Right lung (tissue), 5 donors: ENCODE data around the gene TMEM141. TPM values are rescaled to one million over a fixed set of nuclear protein-coding genes. Genes with fewer than 3 reads are reported as not detected.

Experiments
- DNase-seq, 2 donors: peaks; one replicate each; pipeline ENCODE4 v3.0.0-alpha.2; 2013
- polyA plus RNA-seq, 5 donors: library from polyadenylated mRNA; unstranded; fragments of 120-200 nt; gene quantifications; one replicate each; pipeline versions ENCODE4 v1.2.1 to v1.2.3, GENCODE V29; 2013; ENCODE audit warnings: inconsistent platforms in 1 of 5, low replicate concordance in 1 of 5; ENCODE audit not compliant: insufficient read length in 5 of 5, insufficient read depth in 1 of 5

Gene TMEM141
- polyA plus RNA-seq, 5 donors: 42.6 to 74.3 (median 54.0) TPM

DNA sequence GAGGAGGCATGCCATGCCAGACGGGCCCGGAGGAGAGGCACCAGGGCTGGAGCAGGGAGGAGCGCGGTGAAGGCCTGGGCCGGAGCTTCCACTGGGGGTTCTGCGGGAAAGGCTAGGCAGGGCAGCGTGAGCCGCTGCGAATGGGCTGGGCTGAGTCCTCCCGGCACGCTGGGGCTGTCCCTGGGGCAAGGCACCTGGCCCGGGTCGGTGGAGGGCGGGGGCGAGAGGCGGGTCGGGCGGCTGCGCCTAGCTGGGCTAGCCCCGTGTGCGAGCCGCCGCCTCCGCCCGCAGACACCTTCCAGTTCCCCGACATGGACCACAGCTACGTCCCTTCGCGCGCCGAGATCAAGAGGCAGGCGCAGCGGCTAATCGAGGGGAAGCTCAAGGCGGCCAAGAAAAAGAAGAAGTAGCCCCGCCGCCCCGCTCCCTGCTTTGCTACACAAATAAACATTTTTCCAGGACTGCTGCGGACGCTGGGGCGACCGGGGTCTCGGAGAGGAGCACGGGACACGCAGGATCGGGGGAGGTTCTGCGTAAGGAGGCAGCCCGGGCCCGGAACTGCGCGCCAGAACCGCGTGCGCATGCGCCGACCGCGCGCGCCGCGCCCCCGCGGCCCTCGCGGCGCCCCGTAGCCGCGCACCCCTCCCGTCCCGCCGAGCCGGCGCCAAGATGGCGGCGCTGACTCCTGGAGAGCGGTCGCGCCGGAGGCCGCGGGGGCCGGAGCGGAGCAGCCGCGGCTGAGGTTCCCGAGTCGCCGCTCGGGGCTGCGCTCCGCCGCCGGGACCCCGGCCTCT lies 16.3 kb downstream of the TMEM141 start, which contains the start of gene RABL6:
Gene RABL6, plus strand, starts transcription at position 668 of the 794 bp plus-strand sequence. CDS start 249 bp downstream, outside the sequence.
- peak; percentile 82 to 83 for DNase-seq

DNA sequence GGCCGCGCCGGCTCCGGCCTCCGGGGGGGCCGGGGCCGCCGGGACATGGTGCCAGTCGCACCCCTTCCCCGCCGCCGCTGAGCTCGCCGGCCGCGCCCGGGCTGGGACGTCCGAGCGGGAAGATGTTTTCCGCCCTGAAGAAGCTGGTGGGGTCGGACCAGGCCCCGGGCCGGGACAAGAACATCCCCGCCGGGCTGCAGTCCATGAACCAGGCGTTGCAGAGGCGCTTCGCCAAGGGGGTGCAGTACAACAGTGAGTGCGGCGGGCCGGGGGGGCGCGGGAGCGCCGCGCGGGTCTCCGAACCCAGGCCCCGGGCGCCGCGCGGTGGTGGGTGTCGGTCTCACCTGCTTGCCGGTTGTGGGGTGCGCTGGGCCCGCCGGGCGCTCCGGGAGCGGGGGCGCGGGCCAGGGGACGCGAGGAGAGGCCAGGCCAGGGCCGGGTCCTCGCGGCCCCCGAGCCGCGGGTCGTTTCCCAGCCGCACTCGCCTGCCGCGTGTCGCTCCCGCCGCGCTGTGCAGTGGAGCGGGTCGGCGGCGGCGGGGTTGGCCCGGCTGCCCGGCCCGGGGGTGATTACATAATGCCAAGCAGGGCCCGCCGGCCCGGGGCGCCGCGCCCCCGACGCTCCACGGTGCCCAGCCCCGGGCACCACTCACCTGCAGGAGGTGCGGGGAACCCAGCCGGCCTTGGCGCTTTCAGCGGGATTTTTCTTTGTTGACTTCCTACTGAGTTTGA lies 17.1 kb downstream of the TMEM141 start:
- DNase-seq: no peak

DNA sequence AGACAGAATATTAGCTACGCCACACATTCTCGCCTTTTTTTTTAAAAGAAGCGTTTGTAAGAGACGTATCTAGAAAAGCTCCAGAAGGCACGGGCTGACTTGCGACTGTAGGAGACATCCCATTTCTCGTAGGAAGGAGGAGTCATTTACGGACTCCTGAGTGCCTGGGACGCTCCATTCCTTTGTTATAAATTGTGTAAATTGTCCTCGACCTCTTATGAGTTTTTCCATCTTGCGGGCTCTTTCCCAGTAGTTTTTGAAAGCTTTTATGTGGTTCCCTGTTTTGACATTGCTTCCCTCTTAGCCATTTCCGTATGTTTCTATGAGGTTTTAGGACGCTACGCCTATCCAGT lies 17.6 kb downstream of the TMEM141 start:
- DNase-seq: no peak

DNA sequence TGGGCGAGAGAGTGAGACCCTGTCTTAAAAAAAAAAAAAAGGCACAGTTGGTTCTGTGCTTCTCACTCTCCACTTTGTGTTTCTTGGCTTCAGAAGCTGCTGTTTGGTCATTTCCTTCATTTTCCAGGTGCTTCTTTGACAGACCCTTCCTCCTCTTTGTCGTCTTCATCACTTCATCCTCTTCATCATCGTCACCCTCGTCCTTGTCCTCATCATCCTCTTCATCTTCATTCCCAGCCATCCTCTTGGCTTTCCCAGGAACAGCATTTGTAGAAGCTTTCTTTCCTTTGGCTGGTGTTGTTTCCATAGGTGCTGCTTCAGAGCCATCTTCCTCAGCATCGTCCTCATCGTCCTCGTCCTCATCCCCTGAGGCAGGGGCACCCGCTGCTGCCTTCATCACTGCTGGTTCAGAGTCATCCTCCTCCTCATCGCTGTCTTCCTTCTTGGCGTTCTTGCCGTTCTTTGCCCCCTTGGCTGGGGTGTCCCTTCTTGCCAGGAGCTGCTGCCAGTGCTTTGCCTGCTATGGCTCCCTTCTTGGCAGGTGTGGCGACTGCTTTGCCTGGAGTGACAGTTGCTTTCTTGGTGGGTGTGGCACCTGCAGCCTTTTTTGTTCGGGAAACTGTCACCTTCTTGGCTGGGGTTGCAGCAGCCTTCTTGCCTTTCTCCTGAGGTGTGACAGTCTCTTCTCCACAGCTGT lies 23.7 kb downstream of the TMEM141 start:
- no peak for DNase-seq

DNA sequence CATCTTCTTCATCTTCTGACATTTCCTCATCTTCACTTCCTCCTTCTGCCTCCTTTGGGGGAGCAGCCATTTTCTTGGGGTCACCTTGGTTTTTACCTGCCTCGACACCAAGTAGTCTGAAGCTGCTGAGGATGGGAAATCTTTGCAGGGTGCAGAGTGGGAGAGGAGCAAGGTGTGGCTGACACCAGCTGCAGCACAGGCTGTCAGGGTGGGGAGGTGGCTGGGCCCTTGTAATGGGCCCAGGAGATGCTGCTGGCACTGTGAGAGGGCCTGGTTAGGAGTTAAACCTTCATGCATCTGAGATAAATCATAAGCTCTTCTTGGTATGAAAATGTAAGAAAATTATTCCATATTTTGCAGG lies 24.3 kb downstream of the TMEM141 start:
- no peak for DNase-seq

DNA sequence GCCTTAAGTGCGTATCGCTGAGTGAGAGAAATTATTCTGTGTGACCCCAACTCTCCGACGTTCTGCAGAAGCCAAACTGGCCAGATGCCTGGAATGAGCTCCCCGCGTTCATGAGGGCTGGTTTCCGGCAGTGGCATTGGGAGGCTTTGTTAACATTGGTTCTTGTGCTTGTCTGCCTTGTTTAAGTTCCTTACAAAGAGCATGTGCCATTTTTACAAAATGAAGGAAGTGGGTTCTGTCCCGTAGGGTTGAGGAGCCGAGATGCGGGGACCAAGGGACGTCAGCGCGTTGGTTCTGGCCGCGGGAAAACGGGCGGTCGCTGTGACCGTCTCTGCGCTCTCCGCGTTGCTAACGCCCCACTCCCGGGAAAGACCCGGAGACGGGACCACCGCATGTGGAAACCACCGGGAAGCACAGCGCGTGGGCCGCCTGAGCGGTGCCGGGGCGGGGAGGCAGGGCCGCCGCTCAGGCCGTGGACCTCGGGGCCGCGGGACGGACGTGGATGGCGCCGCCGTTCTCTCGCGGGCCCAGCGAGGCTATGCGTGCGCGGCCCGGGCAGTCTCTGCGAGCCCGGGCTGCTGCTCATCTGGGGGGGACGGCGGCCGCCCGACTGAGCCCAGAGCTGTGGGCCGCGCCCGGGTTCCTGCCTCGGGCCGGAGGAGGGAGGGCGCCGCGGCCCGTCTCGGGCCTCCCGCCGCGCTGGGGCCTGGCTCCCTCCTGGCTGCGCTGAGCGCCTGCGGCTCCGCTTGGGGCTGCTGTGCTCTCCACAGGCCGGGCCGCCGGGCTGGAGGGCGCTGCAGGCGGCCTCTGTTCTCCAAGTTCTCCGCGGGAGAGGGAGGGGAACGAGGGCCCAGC lies 30.1 kb downstream of the TMEM141 start:
- no peak for DNase-seq

DNA sequence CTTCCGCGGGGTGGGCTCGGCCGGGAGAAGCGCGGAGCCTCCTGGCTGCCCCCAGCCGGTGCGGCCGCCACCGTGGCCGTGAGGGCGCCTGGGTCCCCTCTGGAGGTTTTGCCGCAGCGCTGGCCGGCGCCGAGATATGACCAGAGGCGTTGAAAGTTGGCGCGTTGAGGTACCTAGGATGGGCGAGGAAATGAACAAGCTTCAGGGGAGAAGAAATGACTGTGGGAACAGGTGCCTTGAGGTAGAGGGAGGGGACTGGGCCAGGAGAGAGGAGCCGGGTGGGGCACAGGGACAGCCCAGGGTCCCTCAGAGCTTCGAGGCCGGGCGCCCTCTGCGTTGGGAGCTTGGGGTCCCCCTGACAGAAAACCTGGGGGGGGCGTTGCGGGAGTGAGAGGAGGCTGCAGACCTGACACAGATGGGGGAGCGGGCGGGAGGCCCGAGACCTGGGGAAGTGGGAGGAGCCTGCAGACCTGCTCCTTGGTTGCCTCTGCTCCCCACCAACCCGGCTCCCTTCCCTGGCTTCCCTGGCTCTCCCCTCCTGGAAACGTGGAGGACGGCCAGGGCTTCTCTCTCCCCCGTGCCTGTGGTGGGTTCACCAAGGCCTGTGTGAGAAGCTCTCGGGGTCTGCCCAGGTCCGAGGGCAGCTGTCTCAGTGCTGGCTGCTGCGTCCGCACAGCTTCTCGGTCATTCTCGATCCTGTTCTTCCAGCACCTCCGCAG lies 30.8 kb downstream of the TMEM141 start:
- no peak for DNase-seq

DNA sequence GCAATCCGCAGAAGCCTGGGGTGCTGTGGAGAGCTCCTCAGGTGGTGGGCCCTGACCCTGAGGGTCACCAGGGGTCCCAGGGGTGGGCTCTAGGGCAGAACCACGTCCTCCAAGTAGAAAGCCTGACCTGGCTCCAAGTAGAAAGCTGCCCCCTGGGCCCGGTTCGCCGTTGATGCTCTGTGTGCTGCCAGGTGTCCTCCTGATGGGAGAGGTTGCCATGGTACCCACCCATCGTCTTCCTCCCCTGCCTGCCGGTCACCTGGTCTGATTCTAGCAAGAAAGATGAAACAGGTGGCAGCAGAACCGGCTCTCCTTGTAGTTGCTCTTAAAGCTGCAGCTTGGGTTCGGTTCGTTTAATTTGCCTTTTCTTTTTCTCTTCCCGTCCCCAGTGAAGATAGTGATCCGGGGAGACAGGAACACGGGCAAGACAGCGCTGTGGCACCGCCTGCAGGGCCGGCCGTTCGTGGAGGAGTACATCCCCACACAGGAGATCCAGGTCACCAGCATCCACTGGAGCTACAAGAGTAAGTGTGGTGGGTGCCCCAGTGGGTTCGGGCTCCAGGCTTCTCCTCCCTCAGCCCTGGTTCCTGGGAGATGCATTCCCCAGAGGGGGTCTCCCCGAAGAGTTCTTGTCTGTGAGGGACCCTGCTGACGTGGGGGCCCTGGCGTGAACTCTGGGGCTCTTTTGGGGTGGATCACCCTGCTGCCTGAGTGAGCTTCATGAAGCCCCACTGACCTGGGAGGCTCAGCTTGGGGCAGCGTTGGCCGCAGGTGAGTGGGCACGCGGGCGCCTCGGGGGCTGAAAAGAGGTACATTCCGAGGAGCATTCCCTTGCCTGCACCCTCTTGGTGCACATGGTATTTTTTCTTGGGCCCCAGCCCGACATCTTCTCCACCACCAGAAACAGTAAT lies 32.2 kb downstream of the TMEM141 start:
- DNase-seq: no peak

DNA sequence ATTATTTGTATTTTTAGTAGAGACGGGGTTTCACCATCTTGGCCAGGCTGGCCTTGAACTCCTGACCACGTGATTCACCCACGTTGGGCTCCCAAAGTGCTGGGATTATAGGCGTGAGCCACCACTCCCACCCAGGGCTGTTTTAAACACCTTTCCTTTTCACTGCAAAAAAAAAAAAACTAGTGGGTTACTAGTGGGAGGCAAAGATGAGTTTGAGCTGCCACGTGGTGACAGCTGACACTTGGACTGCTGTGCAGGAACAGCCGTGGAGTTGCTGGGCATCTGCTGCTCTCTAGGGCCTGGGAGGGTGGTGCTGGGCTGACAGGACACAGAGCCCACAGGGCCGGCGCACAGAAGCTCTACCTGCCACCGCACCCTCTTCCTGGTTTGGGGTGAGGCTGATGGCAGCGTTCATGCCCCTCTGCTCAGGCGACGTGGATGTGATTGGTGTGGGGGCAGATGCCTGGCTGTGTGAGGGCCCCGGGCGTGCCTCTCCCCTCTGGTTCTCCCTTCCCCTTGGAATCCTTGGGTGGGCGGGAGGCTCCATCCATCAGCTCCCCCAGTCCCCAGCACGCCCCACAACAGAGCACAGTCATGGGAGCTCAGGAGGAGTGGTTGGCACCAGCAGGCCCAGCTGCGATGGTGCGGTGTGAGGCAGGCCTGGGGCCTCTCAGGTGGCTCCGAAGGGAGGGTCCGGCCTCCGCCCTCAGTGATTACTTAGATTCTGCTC lies 33.5 kb downstream of the TMEM141 start:
- DNase-seq: no peak

DNA sequence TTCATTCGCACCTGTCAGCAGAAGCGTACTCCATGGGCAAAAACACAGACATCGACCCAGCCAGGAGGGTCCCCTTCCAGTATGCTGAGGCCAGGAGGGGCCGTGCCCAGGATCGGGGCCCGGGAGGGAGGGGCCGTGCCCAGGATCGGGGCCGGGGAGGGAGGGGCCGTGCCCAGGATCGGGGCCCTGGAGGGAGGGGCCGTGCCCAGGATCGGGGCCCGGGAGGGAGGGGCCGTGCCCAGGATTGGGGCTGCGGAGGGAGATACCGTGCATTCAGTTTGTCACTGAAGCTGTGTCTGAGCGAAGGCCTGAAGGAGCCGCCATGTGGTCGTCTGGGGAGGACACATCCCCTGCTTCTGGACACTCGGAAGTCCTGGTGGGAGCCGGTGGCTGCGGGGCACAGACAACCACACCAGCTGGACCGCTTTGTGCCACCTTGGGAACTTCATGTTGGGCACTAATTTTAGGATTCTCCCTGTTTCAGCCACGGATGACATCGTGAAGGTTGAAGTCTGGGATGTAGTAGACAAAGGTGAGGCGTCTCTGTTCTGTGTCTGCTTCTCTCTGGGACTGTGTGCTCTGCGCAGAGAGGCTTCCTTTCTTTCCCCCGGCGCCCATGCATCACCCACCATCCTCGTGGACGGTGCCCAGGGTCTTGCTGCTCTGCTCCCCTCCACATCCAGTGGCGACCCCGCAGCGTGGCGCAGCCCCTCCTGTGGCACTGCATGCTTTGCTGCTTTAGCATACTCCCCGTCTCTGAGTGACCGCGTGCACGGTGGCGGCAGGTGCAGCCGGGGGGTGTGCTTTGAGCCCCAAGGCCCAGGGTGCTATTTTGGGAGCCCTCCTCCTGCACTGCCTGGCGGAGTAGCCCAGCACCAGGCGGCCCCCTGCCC lies 34.4 kb downstream of the TMEM141 start:
- no peak for DNase-seq

DNA sequence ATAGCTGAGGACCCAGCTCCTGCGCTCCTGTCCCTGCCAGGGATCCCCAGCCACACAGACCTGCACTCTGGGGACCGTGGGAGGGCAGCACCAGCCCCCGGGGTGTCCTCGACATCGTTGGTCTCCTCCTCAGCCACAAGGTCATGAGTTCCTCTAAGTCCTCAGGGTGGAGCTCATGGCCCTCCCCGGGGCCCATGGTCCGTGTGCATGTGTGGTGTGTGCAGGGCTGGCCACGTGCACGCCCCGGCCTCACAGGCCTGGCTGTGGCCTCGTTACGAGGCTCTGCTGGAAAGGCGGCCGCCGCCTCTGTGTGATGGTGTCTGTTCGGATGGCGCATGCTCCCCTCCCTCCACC lies 35.0 kb downstream of the TMEM141 start:
- DNase-seq: no peak

DNA sequence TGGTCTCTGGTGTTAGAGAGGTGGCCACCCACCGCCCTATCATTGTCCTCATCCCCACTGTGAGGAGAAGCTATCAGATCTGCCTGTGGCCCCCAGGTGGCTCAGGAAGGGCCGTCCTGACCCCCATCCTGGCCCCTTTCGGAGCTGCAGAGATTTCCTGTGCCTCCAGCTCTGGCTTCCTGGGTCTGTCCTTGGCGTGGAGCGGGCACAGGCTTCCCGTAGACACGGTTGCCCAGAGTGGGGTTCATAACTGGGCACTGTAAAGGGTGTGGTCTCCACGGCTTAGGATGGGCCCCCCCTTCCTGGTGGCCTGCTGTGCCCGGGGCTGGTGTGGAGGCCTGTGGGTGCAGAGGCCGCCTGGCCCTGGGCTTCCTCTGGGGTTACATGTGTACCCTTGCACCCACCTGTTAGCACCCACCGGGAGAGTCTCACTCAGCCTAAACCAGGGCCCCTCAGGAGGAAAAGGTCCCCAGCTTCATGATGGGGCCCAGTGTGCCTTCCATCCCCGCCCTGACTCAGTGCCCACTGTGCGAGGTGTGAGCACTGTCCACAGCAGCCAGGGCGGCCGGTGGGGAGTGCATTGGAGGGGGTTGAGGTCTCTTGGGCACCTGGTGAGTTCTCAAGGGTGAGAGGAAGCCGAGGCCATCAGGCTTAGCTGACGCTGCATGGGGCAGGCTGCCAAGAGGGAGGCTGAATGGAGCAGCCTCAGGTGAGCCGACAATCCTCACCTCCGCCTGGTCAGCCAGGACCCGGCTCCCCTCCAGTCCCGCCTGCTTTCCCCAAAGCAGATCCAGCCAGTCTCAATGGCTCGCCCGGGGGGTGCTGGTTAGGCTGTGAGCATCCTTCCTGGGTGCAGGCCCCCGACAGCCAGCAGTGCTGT lies 35.8 kb downstream of the TMEM141 start:
- DNase-seq: no peak

DNA sequence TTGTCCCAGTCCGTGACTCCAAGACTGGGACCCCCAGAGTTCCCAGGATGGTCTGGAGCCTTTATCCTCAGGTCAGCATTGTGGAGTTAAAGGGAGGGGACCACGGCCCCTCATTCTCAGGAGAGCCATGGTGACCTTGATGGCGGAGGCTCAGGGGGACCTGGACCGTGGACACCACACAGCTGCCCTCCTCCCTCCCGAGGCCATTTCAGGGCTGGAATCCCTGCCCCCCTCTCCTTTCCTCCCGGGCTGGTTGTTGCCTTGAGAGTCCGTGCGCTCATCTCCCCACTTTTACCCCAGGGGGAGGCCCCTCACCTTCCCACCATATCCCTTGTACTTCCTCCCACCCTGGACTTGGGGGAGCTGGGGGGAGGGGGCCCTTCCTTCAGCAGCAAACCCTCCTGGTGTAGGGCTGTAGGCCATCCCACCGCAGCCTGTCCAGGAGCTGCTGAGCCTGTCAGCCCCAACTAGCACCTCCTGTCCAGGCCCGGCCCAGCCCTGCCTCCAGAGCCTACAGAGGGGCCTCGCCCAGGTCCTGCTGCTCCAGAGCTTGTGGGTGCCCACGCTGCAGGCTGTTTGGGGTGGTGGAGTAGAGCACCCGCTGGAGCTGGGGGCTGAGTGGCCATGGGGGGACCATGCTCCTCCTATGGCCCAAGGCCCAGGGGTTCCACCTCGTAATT lies 36.8 kb downstream of the TMEM141 start:
- no peak for DNase-seq

DNA sequence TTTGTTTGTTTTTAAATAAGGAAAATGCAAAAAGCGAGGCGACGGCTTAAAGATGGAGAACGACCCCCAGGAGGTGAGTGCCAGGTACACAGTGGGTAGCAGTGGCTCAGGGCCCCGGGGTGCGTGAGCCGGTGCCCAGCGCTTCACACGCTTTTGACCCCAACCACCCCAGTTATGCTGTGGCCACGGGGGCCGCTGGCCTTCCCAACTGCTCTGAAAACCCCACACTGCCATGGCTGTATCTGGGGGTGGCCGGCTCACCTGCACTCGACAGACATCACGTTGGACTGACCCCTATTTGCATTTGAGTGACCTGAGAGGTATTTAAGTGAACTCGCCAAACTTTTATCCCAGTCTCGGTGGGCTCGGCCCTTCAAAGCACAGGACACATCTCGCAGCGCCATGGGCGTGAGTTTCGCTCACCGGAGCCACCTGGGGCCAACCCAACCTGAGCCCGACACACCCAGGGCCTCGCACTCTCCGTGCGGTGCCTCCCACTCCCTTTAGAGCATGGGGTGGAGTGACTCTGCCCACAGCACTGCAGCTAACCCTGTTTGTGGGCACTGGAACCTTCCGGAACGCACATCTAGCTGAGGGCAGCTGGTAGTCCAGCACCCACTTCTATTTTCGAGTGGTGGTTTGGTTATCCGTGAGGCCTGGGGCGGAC lies 37.5 kb downstream of the TMEM141 start:
- no peak for DNase-seq

DNA sequence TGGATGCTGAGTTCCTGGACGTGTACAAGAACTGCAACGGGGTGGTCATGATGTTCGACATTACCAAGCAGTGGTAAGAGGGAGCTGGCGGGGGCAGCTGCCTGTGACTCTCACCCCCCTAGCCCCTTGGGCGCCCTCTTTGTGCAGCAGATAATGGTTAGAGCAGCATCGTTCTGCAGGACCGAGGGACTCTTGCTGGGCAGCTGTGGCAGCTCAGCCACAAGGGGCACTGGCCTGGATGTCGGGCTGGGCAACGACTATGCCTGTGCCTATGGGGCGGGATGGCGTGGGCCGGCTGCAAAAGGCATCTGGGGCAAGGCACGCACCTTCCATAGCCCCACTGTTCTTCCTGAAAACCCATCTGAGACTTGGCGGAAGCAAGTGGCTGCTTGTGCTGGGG lies 38.3 kb downstream of the TMEM141 start:
- DNase-seq: no peak
